NCI-H82 treated with DMSO at 0.1 percent for 48 hours (cell line): Measurements from ENCODE around the gene GALNT2.

Source experiments
- DNase-seq: peaks from one replicate; lab custom pipeline; 2025; ENCODE audit not compliant: unreplicated experiment; lab: John Stamatoyannopoulos, UW

The GALNT2 gene

DNA sequence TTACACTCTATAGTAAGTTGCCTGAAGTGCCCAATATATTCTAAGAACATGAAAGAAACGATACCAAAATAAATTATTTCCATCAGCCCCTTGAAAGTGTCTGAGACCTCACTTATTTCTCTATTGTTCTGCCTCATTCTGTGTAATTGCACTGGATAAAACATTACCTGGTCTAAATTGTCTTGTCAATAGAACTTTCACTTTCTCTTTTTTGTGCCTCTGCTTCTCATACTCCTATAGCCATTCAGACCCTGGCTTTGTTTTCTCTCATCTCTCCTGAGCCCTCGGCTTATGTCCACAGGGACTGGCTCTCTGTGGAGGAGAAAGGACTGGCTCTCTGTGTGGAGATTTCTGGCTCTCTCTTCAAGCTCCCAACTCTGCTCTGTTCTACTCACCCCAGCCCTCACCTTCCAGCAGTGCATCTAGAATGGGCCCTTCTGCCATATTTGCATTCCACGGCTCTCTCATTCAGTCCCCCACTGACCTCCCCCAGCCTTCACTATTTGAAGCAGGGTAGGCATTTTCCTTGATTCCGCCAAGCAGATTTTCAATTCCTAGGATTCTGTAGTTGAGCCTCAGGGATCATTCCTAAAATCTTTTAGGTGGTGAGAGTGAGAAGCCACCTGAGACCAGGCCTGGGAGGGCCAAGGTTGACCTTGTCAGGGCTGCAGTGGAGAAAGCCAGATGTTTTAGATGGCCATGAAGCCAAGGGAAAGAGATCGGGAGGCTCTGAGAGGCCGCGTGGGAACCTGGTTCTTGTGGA is 15.9 kb upstream of the GALNT2 start:
- DNase-seq, result no peak

DNA sequence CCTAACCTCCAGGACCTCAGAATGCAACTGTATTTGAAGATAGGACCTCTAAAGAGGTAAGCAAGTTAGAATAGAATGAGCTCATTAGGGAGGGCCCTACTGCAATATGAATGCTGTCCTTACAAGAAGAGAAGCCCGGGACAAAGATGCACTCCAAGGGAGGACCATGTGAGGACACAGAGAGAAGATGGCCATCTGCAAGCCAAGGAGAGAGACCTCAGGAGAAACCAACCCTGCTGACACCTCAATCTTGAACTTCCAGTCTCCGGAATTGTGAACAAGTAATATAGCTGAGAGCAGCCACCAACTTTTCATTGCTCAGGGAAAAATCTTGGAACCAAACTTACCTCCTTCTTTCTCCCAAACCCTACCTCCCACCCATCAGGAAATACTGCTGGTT is 15.0 kb upstream of the GALNT2 start:
- no peak for DNase-seq

DNA sequence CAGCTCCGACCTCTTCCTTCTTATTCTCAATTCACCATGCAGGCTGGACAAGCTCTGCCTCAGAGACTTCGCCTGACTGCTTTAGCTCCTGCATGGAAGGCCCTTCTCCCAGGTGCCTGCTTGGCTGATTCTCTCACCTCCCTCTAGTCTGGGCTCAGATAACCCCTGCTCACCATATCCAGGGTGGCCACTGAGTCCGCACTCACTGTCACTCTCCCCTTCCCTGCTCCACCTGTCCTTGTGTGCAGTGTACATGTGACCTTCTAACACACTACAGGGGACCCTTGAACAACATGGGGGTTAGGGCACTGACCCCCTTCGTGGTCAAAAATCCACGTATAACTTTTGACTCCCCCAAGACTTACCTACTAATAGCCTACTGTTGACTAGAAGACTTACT is 14.4 kb upstream of the GALNT2 start:
- DNase-seq, result no peak

DNA sequence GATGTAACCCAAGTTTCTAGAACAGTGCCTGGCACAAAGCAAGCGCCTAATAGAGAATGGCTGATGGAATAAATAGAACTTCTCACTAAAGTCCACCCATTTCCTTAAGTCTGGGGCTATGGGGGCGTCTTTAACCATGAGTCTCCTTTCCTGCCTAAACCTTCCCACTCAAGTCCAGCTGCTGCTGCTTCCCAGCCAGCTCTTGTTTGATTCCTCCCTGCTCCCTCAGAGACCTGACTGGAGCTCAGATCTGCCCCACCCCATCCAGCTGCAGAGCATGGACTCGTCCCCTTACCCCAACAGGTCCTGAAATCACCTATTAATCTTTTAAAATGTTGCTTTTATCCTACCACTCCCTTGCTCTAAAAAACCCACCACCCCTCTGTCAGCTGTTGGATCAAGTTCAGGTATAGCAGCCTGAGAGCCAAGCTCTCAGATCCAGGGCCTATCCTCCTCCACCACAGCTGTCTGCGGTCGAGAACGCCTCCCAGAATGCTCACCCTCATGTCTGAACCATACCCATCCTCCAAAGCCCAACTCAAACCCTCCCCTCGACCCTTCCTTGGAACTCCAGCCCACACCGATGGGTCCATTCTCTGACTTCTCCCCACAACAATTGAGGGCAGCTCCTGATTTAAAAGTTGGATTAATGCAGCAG is 12.8 kb upstream of the GALNT2 start:
- DNase-seq, result no peak

DNA sequence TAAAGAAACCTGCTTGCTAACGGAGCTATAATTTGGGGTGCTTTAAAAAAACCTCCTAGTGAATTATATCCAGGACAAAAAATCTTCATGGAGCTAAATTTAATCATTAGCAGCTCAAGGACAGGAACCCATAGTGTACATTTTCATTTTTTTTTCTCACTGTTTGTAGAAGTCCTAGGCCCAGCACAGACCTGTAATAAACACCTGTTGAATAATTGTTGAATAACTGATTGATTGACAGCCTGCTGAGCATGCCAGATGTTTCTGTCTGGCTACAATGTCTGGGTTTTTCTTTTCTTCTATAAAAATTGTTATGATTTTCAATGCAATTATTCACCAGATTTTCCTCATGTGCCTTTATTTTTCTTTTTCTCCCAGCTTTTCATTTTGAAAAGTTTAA is 10.9 kb upstream of the GALNT2 start:
- no peak for DNase-seq

DNA sequence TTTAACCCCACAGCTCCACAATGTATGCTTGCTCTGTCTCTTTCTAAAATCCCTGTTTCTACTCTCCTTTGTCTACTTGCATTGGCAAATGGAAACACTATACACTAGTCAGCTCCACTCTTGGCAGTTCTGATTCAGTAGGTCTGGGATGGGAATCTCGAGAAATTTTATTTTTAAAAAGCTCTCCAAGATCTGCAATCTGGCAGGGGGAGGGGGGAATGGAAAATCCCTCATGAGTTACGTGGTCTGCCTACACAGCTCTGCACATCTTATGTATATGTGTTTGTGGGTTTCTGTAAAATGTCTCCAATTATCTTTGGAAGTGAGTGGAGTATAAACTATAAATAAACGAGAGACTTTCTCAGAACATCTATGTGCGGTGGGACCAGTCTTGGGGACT is 9.9 kb upstream of the GALNT2 start:
- DNase-seq, result no peak

DNA sequence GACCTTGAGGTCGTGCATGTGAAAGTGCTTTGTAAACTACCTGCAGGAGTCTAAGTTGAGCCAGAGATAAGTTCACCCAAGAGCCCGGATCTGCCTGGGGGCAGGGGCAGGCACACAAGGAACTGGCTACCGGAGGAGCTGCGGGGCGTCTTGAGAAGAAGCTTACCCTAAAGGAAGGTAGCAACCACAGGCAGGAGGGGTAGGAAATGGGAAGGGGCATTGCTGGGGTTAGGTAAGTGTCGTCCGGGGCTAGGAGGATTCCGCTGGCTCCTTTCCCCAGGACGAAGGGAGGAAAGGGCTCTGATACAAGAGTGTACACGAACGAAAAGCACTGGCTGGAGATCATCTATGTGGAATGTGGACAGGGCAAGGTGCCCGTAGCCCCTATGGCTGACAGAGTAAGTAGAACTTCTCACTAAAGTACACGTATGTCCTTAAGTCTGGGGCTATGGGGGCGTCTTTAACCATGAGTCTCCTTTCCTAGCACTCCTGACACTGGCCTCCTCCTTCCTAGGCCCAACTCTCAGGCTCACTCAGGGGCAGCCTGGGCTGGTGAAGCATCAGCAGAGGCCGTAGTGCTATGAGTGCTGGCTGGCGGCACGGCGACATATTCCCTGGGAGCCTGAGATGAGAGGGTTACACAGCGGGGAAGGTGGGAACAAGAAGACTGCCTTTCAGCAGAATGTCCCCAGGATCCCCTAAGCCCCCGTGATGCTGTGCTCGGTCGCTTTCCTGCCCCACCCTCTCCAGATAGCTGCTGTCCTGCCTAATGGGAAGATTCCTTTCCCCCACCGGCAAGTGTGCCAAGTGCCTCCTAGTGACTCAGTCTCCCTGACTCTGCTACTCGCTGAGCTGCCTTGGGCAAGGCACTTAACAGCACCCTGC is 9.1 kb upstream of the GALNT2 start:
- DNase-seq, result no peak

DNA sequence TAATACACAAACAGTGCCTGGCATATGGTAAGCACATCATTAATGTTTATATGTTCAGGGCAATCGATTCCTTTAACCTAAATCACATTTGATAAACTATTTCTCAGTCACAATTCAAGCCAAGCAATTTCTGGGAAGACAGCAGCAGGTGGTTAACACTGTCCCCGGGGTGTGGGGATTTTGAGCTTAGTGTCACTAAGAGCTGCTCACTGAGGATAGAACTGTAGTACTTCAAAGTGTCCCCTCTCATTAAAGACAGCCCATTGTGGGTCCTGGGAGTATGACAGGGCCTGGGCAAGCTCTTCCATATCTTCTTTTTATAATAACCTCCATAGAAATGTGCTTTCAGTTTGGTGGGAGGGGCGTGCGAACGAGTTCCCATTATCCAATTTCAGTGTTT is 8.4 kb upstream of the GALNT2 start:
- peak; percentile 58 for DNase-seq

DNA sequence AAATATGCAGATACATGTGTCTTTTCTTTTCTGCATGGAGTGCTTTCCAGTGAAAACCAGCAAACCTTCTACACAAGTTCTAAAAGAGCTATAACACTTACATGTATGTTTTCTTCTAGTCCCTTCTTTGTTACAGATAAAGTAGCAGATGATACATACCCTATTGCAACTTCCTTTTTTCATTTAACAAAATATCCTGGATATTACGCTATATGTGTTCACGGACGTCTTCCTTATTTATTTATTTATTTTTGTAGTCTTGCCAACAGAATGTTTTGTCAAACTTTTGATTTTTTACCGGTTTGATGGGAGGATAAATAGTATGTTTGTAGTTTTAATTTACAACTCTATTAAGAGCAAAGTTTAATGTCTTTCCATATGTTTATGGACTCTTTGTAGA is 5.2 kb upstream of the GALNT2 start:
- DNase-seq, result no peak

DNA sequence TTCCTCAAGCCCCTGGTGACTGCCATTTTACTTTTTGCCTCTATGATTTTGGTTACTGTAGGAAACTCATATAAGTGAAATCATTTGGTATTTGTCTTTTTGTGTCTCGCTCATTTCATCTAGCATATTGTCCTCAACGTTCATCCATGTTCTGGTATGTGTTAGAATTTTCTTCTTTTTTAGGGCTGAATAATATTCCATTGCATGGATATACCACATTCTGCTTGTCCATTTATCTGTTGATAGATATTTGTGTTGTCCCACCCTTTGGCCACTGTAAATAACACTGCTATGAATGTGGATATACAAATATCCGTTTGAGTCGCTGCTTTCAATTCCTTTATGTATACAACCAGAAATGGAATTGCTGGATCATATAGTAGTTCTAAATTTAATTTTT is 4.5 kb upstream of the GALNT2 start:
- DNase-seq, result no peak

DNA sequence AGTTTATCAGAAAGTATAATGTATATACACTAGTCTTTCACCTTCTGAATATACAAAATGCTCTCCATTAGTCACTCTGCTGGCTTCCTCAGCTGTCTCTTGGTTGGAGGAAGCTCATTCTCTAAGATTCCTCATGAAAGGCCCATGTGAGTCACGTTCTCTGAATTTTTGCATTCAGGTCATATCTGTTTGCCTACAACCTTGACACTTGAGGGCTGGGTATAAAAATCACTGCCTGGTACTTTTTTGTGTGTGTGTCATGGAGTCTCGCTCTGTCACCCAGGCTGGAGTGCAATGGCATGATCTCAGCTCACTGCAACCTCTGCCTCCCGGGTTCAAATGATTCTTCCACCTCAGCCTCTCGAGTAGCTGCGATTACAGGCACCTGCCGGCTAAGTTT is 2.8 kb upstream of the GALNT2 start:
- DNase-seq, result no peak

DNA sequence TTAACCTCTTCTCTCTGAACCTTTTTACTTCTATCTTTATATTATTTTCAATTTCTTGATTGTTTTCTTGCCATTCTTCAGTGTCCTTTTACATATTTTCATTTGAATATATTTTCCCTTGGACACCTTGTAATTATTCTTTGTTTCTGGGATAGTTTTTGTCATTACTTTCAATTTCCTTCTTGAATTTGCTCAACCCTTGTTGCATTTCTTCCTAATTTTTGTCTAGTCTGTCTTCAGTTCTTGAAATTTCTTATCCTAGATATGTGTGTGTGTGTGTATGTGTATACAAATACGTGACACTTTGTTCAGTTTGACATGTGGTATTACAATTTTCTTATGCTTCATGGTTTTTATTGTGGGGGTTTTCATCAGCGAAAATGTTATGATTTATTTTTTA is 1.9 kb upstream of the GALNT2 start:
- DNase-seq, result no peak

DNA sequence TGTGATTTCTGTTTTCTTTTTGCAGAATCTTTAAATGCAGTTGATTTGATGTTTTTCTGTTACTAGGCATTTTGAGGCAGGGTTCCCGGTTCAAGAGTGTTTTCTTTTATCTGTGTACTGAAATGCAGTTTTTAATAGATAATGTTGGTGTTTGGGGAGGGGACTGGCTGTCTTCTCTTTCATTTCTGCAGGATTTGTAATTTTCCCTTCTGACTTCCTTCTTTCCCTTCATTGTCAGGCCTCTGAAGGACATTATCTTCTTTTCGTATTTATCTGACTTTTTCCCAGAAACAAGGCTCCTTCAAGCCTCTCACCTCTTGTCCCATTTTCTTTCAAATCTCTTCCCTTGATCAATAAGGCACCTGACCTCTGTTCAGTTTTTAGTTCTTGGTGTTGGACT is 1.5 kb upstream of the GALNT2 start:
- no peak for DNase-seq

DNA sequence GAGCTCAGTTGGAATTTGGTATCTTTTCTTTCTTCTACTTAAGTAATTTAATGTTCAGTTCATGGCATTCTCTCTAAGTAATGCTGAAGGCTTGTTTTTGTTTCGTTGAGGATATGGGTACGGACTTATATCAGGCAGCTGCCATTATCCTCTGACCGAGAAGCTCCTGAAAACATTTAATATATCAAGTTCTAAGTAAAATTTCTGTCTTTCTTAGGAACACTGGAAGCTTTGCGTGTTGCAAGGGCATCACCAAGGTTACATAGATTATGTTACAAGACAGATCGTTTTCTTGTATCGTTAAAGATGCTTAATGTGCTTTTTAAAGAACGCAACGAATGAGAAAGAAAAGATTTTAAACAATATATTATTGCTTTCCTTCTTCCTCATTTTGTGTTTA is 1.0 kb upstream of the GALNT2 start:
- DNase-seq, result no peak

DNA sequence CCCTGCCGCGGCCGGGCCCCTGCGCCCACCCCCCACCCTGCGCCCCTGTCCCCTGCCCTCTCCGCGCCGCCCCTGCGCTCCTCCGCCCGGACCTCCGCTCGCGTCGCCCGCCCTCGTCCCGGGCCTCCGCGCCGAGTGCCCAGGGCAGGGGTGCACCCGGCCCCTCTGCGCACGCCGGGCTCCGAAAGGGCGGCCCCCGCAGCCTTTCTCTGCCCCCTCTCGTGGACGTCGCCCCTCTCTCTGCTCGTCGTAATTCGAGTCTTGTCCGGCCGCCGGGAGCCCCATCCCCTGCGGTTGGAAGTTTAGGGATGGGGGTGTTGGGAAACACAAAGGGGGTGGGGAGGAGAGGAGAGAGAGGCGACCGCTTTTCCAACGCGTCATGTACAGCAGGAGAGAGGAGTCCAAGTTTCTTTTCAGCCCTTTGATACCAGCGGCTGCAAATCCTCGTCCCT is 407 bp downstream of the GALNT2 start:
- no peak for DNase-seq

DNA sequence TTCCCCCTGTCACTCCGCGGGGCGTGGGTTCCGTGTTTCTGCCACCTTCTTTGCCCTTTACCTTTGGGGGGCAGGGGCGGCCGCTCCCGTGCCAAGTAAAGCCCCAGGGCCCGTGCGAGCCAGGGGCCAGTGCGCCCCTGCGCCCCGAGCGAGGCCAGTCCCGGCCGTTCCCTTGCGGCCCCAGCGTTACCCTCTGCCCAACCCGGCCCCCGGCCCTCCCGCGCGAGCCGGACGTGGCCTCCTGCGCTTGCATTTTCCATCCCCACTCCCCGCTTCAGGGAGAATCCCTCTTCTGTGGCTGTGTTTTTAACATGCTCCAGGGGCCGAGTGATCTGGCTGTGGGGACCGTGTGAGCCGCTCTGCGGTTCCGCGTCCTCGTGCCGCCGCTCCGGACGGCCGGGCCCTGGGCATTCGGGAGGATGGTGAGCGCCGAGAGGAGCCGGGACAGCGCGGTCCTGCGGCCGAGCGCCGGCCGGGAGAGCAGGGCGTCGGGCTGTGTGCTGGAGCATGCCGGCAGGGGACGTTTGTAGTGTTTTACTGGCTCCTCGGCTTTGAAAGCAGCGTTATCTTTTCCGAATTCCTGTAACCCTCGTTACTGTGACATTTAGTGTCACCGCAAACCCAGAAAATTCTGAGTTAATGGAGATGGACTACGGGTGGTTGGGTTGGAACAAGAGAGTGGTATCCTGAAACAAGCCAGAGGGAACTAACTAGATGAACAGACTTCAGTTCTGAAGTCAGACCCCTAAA is 1.0 kb downstream of the GALNT2 start:
- DNase-seq, result no peak

DNA sequence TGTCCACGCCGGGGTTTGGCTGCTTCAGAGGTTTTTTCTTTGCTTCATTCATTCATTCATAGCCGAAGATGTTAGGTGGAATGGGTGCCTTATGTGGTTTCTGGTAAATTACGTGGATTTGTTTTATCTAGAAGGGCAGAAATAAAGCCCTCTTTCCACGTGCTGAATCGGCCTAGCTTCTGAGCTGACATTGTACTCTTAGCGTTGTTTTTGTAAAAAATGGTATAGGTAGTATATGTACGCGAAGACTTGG is 1.5 kb downstream of the GALNT2 start:
- no peak for DNase-seq

DNA sequence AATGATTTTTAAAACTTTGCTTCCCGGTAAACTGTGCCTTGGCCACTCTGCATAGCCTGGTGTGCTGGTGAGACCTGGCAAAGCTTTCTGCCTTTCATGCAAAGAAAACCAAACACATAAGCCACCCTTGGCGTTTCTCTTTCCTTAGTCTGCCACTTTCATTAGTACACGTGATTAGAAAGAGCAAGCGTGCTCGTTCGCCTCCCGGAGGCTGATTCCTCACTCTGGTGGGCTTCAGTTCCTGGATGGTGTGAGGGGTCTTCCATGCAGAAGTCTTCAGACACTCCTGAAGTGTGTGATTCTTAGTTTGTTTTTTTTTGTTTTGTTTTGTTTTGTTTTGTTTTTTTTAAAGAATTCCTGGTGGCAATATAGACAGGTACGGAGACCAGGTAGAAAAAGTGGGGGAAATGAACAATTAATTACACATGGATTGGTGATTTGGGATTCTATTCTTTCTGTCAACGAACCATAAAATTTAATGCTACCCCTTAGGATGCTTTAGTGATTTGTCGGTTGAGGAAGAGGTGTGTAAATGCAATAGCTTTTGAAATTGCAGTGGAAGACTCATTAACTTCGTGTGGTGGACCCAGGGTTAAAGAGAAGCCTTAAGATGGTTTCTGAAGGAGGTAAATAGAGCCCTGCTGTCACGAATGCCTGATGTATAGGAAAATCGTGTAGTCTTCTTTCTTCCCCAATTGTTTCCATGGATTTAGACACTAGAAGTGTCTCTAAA is 2.1 kb downstream of the GALNT2 start:
- no peak for DNase-seq

DNA sequence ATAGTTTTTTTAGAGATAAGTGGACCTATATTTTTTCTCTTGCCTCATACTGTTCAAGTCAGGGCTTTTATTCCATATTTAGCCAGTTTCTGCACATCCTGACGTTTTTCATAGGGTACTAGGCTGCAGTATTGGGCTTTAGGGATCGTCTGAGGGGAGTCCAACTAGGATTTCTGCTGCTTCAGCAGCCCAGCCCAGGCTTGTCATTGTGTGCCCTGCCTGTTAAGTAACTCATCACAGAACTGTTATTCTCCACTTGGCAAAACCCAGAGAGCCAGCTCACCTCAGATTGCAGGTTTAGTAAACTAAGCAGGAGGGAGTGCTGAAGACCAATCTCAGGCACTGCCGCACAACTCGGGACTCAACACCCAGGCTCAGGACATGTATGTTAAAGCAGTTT is 2.8 kb downstream of the GALNT2 start:
- no peak for DNase-seq

DNA sequence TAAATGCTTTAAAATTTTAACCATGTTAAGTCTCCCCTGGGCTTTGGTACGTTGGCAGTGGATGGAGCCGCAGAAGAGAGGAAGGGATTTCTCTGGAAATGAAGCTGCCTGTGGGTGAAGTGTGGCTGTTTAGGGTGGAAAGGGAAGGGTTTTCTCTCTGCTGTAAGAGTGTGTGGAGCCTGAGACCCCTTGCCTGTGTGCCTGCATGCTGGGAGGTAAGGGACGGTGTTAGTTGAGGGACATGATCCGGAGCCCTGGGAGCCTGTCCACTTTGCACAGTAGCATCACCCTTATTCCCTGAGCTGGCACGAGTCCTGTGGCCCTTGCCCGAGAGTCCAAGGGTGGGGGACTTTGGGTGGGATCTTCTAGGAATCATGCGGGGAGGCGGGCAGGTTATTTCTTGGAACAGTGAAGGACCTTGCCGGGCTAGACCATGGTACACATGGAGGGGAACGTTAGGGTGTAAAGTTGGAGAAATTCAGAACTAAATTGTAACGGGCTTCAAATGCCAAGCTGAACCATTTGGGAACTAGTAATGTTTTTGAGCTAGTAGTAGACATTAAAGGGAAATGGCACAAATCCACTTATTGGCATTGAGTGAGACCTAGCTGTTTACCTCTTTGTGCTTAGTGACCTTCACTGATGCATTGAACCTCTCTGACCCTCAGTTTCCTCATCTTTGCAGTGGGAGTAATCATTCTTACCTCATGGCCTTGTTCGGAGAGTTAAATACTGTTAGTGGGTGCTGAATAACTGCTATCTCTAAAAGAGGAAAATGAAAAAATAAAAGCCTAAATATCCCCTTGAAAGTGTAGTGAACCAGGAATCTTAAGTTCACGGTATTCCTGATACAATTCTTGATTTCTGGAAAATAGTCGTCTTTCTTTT is 3.5 kb downstream of the GALNT2 start:
- DNase-seq, result no peak
